H1 (cell line): ENCODE results near the gene SERPINB6. TPM values are rescaled to one million over a fixed set of nuclear protein-coding genes. Genes with fewer than 3 reads are reported as not detected.
"Not testable (repeated sequence)": the region's sequence is repeated elsewhere in the genome, so short reads cannot be mapped to it uniquely, and the experiment has no call there.

Experiments used
- CTCF ChIA-PET: fragments of 300-600 bp; sonication (Branson Sonifier 250); formaldehyde crosslinking; loops from one replicate; lab custom pipeline; 2021; ENCODE audit not compliant: partially characterized antibody; lab: Charles Lee
- POLR2A ChIA-PET: fragments of 300-600 bp; sonication (Branson Sonifier 250); formaldehyde crosslinking; loops from one replicate; lab custom pipeline; 2021; ENCODE audit warnings: inconsistent platforms; ENCODE audit not compliant: partially characterized antibody; lab: Charles Lee
- DNase-seq, 2 experiments: peaks; one replicate each; pipeline versions ENCODE4 v3.0.0 to v3.0.0-alpha.2; 2010 to 2022; ENCODE audit warnings: low spot score in 2 of 2, low read depth in 1 of 2, mixed read lengths in 1 of 2
- FAIRE-seq: peaks from 2 replicates; lab custom pipeline; 2011; peaks lifted over from hg19 to GRCh38; lab: Jason Lieb, UNC
- H2AFZ ChIP-seq: 2 replicates; pipeline ENCODE4 v1.8.1; 2012; ENCODE audit warnings: low read length, inconsistent platforms
- H2AK5ac ChIP-seq: 2 replicates; pipeline ENCODE4 v1.6.1; 2013; ENCODE audit warnings: low read depth, low read length
- H2BK120ac ChIP-seq: replicated peaks from 2 replicates; pipeline ENCODE3; 2013; ENCODE audit warnings: low read depth, low read length, inconsistent platforms
- H2BK12ac ChIP-seq: 2 replicates; pipeline ENCODE4 v1.6.1; 2013; ENCODE audit warnings: low read depth, low read length
- H2BK15ac ChIP-seq: 2 replicates; pipeline ENCODE4 v1.6.1; 2013; ENCODE audit warnings: low read length
- H2BK20ac ChIP-seq: 2 replicates; pipeline ENCODE4 v1.6.1; 2013; ENCODE audit warnings: low read length
- H2BK5ac ChIP-seq: 2 replicates; pipeline ENCODE4 v1.6.1; 2013; ENCODE audit warnings: low read depth, low read length
- H3K14ac ChIP-seq: 2 replicates; pipeline ENCODE4 v1.6.1; 2013; ENCODE audit warnings: inconsistent platforms; ENCODE audit not compliant: insufficient read length
- H3K18ac ChIP-seq: 2 replicates; pipeline ENCODE4 v1.6.1; 2013; ENCODE audit warnings: low read length; ENCODE audit errors: extremely low read depth
- H3K23ac ChIP-seq: 2 replicates; pipeline ENCODE4 v1.6.1; 2013; ENCODE audit warnings: inconsistent platforms; ENCODE audit not compliant: insufficient read length
- H3K23me2 ChIP-seq: 2 replicates; pipeline ENCODE4 v1.6.1; 2013; ENCODE audit warnings: low read depth, low read length
- H3K27ac ChIP-seq: 2 replicates; pipeline ENCODE4 v1.6.1; 2011; ENCODE audit warnings: low read depth, low read length, inconsistent platforms
- H3K27me3 ChIP-seq, 4 experiments: replicated peaks in 1 of 4; 1 replicate in 1 of 4; 2 replicates in 3 of 4; pipeline versions ENCODE4 v1.6.1 to v1.8.1; 2011 to 2013; ENCODE audit warnings: low read length in 3 of 4, mild to moderate bottlenecking in 3 of 4, inconsistent platforms in 2 of 4, mixed read lengths in 2 of 4, moderate library complexity in 1 of 4; ENCODE audit not compliant: control insufficient read depth in 3 of 4, insufficient read depth in 3 of 4; ENCODE audit errors: extremely low read depth in 1 of 4
- H3K36me3 ChIP-seq, 4 experiments: 2 replicates each; pipeline versions ENCODE4 v1.6.1 to v1.8.1; 2011 to 2013; ENCODE audit warnings: mild to moderate bottlenecking in 4 of 4, low read length in 3 of 4, moderate library complexity in 2 of 4, control low read depth in 1 of 4, inconsistent platforms in 1 of 4; ENCODE audit not compliant: insufficient read depth in 4 of 4, control insufficient read depth in 2 of 4
- H3K4ac ChIP-seq: replicated peaks from 2 replicates; pipeline ENCODE3; 2013; ENCODE audit warnings: low read length, low read depth, mixed read lengths, inconsistent platforms; ENCODE audit not compliant: insufficient read length
- H3K4me1 ChIP-seq, 4 experiments: replicated peaks in 1 of 4; 1 replicate in 1 of 4; 2 replicates in 3 of 4; pipeline versions ENCODE4 v1.6.1 to v1.8.1; 2011 to 2013; ENCODE audit warnings: low read length in 3 of 4, inconsistent platforms in 2 of 4, mixed read lengths in 1 of 4; ENCODE audit not compliant: insufficient read depth in 4 of 4, control insufficient read depth in 3 of 4
- H3K4me2 ChIP-seq, 2 experiments: 2 replicates each; pipeline versions ENCODE4 v1.6.1 to v1.8.1; 2011 to 2013; ENCODE audit warnings: low read depth in 2 of 2, low read length in 2 of 2, control low read depth in 1 of 2, inconsistent platforms in 1 of 2, mild to moderate bottlenecking in 1 of 2; ENCODE audit not compliant: insufficient read depth in 1 of 2
- H3K4me3 ChIP-seq, 4 experiments: fragments of 200-600, 300-600 bp in 1 of 4; sonication (generic), shearing (Covaris generic), sonication (Bioruptor Twin) in 1 of 4; 2 replicates each; pipeline versions ENCODE4 v1.5.1 to v1.8.1; 2011 to 2016; ENCODE audit warnings: low read length in 4 of 4, low read depth in 3 of 4, control low read depth in 2 of 4, inconsistent platforms in 2 of 4, mild to moderate bottlenecking in 2 of 4, mixed read lengths in 1 of 4, moderate library complexity in 1 of 4; ENCODE audit not compliant: insufficient read depth in 2 of 4; ENCODE audit errors: extremely low read depth in 1 of 4
- H3K56ac ChIP-seq: replicated peaks from 2 replicates; pipeline ENCODE3; 2013; ENCODE audit warnings: low read depth, mild to moderate bottlenecking, mixed read lengths, low read length, inconsistent platforms; ENCODE audit not compliant: insufficient read length
- H3K79me1 ChIP-seq: 2 replicates; pipeline ENCODE4 v1.6.1; 2013; ENCODE audit warnings: low read depth, low read length, control low read depth
- H3K79me2 ChIP-seq, 2 experiments: 2 replicates each; pipeline versions ENCODE4 v1.6.1 to v1.8.1; 2012 to 2013; ENCODE audit warnings: low read length in 2 of 2, mild to moderate bottlenecking in 2 of 2, inconsistent platforms in 1 of 2; ENCODE audit not compliant: insufficient read depth in 2 of 2, control insufficient read depth in 1 of 2
- H3K9ac ChIP-seq, 4 experiments: replicated peaks in 1 of 4; 1 replicate in 1 of 4; 2 replicates in 3 of 4; pipeline versions ENCODE4 v1.6.1 to v1.8.1; 2011 to 2013; ENCODE audit warnings: low read depth in 3 of 4, low read length in 3 of 4, control low read depth in 2 of 4, mild to moderate bottlenecking in 2 of 4, moderate library complexity in 2 of 4, inconsistent platforms in 1 of 4; ENCODE audit errors: extremely low read depth in 1 of 4
- H3K9me3 ChIP-seq, 2 experiments: 2 replicates each; pipeline versions ENCODE4 v1.6.1 to v1.8.1; 2012 to 2013; ENCODE audit warnings: mild to moderate bottlenecking in 2 of 2, moderate library complexity in 2 of 2, control low read depth in 1 of 2, inconsistent platforms in 1 of 2, low read depth in 1 of 2, low read length in 1 of 2, mixed read lengths in 1 of 2; ENCODE audit not compliant: insufficient read depth in 2 of 2
- H4K20me1 ChIP-seq, 2 experiments: replicated peaks in 1 of 2; 2 replicates each; pipeline versions ENCODE3 to v1.8.1; 2011 to 2013; ENCODE audit warnings: inconsistent platforms in 2 of 2, low read length in 2 of 2, mild to moderate bottlenecking in 1 of 2; ENCODE audit not compliant: insufficient read depth in 2 of 2, control insufficient read depth in 1 of 2
- H4K5ac ChIP-seq: 2 replicates; pipeline ENCODE4 v1.6.1; 2013; ENCODE audit warnings: low read length, low read depth, mixed read lengths, inconsistent platforms; ENCODE audit not compliant: insufficient read length
- H4K8ac ChIP-seq: 2 replicates; pipeline ENCODE4 v1.8.0; 2013; ENCODE audit warnings: mild to moderate bottlenecking, moderate library complexity, low read length, inconsistent platforms; ENCODE audit not compliant: insufficient read depth; ENCODE audit errors: extremely low read depth
- H4K91ac ChIP-seq: replicated peaks from 2 replicates; pipeline ENCODE3; 2013; ENCODE audit warnings: low read length, mixed read lengths, inconsistent platforms; ENCODE audit not compliant: insufficient read length
- WGBS, 2 experiments: shearing (Covaris generic) in 1 of 2; methylation state at CpG; one replicate each; pipeline versions ENCODE4 v1.1.6 to v1.1.7; 2013 to 2015; ENCODE audit warnings: low lambda C conversion rate in 2 of 2, mixed read lengths in 2 of 2, inconsistent platforms in 1 of 2, low coverage in 1 of 2, missing lambda C conversion rate in 1 of 2; ENCODE audit not compliant: insufficient replicate concordance in 2 of 2, insufficient coverage in 1 of 2, insufficient read length in 1 of 2; ENCODE audit errors: extremely low coverage in 1 of 2, missing lambda C conversion rate in 1 of 2; 5-methylcytosine and 5-hydroxymethylcytosine counted together
- polyA plus RNA-seq, 7 experiments: library from polyadenylated mRNA; depleted of rRNA in 3 of 7; stranded (reverse) in 5 of 7; unstranded in 2 of 7; fragments of >200 nt in 5 of 7; fragments of 200-250 nt in 2 of 7; gene quantifications; 1 replicate in 5 of 7; 2 replicates in 1 of 7; 4 replicates in 1 of 7; pipeline versions ENCODE4 v1.2.1 to v1.2.3, GENCODE V29; 2011 to 2013; ENCODE audit warnings: missing spikeins in 2 of 7, mixed read lengths in 2 of 7
- total RNA-seq: library from RNA; stranded (reverse); fragmentation: NEBNext Ultra II Directional; extraction: Animal tissue kit (Norgen Biotek cat#: 25700); gene quantifications from 2 replicates; pipeline ENCODE4 v1.2.1, GENCODE V29; 2021

SERPINB6 gene
- total and polyA plus RNA-seq, 2 of the 8 experiments (the other 6 are each of a cell fraction or from before 2014, with no cell fraction given): 27.2 to 29.4 TPM

GRCh38 chr6:2908516-2908915 lies 62.9 kb downstream of the SERPINB6 start:
- H2BK120ac ChIP-seq: peak overlapping the region; percentile 47
- not testable (repeated sequence) for H2BK15ac ChIP-seq, H3K23ac ChIP-seq, H4K5ac ChIP-seq, H3K23me2 ChIP-seq, H3K9me3 ChIP-seq, H2AFZ ChIP-seq, H3K18ac ChIP-seq, FAIRE-seq, H3K36me3 ChIP-seq, H3K56ac ChIP-seq, H3K27me3 ChIP-seq, H3K27ac ChIP-seq, H4K20me1 ChIP-seq, H3K9ac ChIP-seq, H4K8ac ChIP-seq, H3K4me3 ChIP-seq, H3K79me2 ChIP-seq, H3K14ac ChIP-seq, H3K79me1 ChIP-seq, H2BK20ac ChIP-seq, H2AK5ac ChIP-seq, DNase-seq
- peak overlapping the region; percentile 100; the same call in 1 of the 2 replicates for H2BK12ac ChIP-seq
- 77% methylated on average over 3 of the region's 3 CpGs; no CpG with 5 or more reads in 1 of the 2 experiments for WGBS, 2 experiments
- 0 out of 2 replicates have a peak overlapping the region, but pooled peaks have one; percentile 4 for H2BK5ac ChIP-seq
- POLR2A ChIA-PET: interaction anchor here (0.5 to 0.9 kb wide), 2 partner anchors 39 to 1608 kb away, joined by 4 read pairs; no protein-coding TSS in a partner anchor
- CTCF ChIA-PET: interaction anchor here (0.6 to 1.2 kb wide), 2 partner anchors 23 to 62 kb away, joined by 3 read pairs; no protein-coding TSS in a partner anchor
- H3K4me1 ChIP-seq: peaks cover 0 to 18% (median 10%) of the 10 kb centered on the region in 4 experiments; a peak in 5 of 7 replicates
- peak overlapping the region in 1 of 2 experiments; percentile 21; a peak in 1 of 4 replicates for H3K4me2 ChIP-seq
- peak overlapping the region; percentile 96 for H3K4ac ChIP-seq
- H4K91ac ChIP-seq: peak overlapping the region; percentile 99
